GM13977 (cell line): ENCODE results near the gene SAFB2.

Experiments
- DNase-seq: peaks from one replicate; pipeline ENCODE4 v3.0.0; 2012; ENCODE audit warnings: low spot score
- in situ Hi-C: fragments of 300-500 bp; cut with MboI; formaldehyde crosslinking; loops from one replicate; pipeline ENCODE4 v1.12.0; 2022; ENCODE audit warnings: low sequenced_read_pairs, low pct_unique_long_range_greater_than_20kb, mixed read lengths, inconsistent platforms; ENCODE audit not compliant: unreplicated experiment
- TF ChIP-seq, protein P1 (sequence below): IDR thresholded peaks from 2 replicates; pipeline ENCODE4 v1.5.1; 2012; ENCODE audit warnings: mild to moderate bottlenecking, control low read depth; ENCODE audit not compliant: insufficient read depth; ENCODE audit errors: extremely low read depth, missing control alignments

Gene SAFB2

GRCh38 chr19:5579286-5579685, 43.3 kb downstream of the SAFB2 start:
- no peak for DNase-seq
- TF ChIP-seq, protein P1, sequence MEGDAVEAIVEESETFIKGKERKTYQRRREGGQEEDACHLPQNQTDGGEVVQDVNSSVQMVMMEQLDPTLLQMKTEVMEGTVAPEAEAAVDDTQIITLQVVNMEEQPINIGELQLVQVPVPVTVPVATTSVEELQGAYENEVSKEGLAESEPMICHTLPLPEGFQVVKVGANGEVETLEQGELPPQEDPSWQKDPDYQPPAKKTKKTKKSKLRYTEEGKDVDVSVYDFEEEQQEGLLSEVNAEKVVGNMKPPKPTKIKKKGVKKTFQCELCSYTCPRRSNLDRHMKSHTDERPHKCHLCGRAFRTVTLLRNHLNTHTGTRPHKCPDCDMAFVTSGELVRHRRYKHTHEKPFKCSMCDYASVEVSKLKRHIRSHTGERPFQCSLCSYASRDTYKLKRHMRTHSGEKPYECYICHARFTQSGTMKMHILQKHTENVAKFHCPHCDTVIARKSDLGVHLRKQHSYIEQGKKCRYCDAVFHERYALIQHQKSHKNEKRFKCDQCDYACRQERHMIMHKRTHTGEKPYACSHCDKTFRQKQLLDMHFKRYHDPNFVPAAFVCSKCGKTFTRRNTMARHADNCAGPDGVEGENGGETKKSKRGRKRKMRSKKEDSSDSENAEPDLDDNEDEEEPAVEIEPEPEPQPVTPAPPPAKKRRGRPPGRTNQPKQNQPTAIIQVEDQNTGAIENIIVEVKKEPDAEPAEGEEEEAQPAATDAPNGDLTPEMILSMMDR: no peak
- in situ Hi-C loops: no loop called here

GRCh38 chr19:5578097-5578846, 44.3 kb downstream of the SAFB2 start:
- DNase-seq: peak; percentile 92
- TF ChIP-seq, protein P1: peak; percentile 96
- in situ Hi-C loops: no loop called here

DNA sequence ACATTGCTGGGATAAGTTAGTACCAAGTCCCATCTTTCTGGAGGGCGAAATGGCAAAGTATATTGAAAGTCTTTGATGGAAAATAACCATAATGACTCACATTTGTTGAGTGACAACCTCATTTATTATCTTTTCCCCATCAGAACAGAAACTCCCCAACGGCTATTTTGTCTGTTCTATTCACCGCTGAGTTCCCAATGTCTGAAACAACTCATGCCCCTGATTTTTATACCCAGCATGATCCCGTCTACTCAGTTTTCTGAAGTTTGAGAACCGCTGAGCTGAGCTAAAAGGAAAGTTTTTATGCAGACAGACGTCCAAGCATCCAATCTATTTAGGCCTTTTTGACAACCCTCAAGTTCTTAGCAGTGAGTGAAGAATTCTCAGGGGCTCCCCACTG, 47.0 kb downstream of the SAFB2 start:
- in situ Hi-C loops: no loop called here
- no peak for DNase-seq
- TF ChIP-seq, protein P1: no peak

- in situ Hi-C loops: no loop called here
- DNase-seq: no peak
- TF ChIP-seq, protein P1: no peak
Measured at GRCh38 chr19:5572556-5573286, 49.9 kb downstream of the SAFB2 start.

- DNase-seq: no peak
- TF ChIP-seq, protein P1: no peak
- in situ Hi-C loops: no loop called here
Measured at GRCh38 chr19:5571777-5572176, 50.8 kb downstream of the SAFB2 start.

DNA sequence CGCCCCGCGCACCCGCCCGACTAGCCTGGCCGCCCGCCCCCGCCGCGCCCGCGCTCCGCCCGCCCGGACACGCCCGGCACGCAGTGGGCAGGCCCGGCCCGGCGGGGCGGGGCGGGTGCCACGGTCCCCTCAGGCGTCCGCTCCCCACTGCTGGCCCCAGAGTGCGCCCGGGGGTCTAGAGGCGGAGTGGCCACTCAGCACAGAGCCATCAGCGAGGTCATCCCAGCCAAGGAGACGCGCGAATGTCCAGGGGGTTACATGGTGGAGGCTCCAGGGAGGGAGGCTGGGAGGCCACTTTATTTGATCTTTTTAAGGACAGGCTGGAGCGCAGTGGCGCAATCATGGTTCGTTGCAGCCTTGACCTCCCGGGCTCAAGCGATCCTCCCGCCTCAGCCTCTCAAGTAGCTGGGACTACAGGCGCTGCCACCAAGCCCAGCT, 54.6 kb downstream of the SAFB2 start:
- in situ Hi-C loops: no loop called here
- DNase-seq: no peak
- TF ChIP-seq, protein P1: no peak
